ENCODE measurements around the gene MAGI1.

- no peak for TF ChIP-seq POLR2A (IDR thresholded peaks at IDR 0.05; ENCODE audit: low read depth, low read length)
- TF ChIP-seq POLR2AphosphoS5 (IDR thresholded peaks at IDR 0.05; ENCODE audit: low read depth, low read length): no peak
These were observed 322.5 kb downstream of the MAGI1 start for GRCh38 chr3:65716071-65716751.

Measured in GM12892 (cell line).